ENCODE measurements around the gene ZCCHC17.

- TF ChIP-seq CTCF (conservative IDR thresholded peaks at IDR 0.05; ENCODE audit: low read length): no peak
- no peak for TF ChIP-seq EZH2phosphoT487 (IDR thresholded peaks at IDR 0.05; ENCODE audit: borderline replicate concordance, low read depth, low read length)
Observed at GRCh38 chr1:31370565-31370964, 73.7 kb downstream of the ZCCHC17 start.

Data from OCI-LY7 (cell line).